NCI-H1436 (cell line): Measurements from ENCODE around the gene APH1B.
"Not testable (repeated sequence)": the region's sequence is repeated elsewhere in the genome, so short reads cannot be mapped to it uniquely, and the experiment has no call there.

ENCODE experiments used
- DNase-seq: peaks from one replicate; lab custom pipeline; 2025; lab: John Stamatoyannopoulos, UW

APH1B gene

DNA sequence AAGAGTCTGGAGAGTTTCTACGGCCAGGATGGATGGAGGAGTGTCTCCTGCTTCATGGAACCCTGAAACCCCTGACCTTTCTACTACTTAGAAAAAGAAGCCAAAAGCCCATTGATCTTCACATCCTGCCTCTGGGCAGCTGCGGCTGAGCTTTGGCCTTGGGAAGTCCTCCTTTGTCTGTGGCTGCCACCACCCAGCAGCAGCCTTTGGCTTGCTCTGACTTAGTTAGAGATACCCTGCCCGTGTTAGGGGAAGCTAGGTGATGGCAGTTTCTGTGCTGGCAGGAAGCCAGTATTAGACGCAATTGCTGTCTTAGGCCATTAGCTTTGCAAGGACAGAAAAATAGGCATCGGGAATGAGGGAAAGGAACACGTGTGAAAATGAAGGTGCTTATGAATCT is 18.8 kb downstream of the APH1B start:
- no peak for DNase-seq

- no peak for DNase-seq
These were observed 22.7 kb downstream of the APH1B start for GRCh38 chr15:63299943-63300575.

GRCh38 chr15:63301088-63301487 is 23.7 kb downstream of the APH1B start:
- DNase-seq = no peak

- DNase-seq = no peak
These were observed 27.9 kb downstream of the APH1B start for GRCh38 chr15:63305260-63305659.

GRCh38 chr15:63306492-63307073 is 29.2 kb downstream of the APH1B start:
- DNase-seq = no peak

DNA sequence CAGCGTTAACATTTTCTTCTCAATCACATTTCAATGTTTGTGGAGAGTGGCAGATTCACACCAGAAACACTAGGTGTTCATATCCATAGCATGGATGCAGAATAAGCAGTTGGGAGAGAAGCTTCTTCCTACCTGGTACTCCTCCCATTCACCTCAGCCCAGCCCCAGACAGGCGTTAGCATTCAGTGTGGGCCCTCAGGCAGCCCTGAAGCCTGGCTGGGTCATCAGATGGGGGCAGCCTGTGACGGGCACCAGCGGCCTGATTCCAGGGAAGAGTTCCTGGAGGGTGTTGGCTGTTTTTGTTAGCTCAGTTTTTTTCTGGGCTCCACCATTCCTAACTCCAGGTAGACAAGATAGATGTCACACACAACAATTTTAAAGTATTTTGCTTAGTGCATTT is 31.1 kb downstream of the APH1B start:
- no peak for DNase-seq

- no peak for DNase-seq
These were observed 31.5 kb downstream of the APH1B start for GRCh38 chr15:63308947-63309346.

GRCh38 chr15:63310646-63311045 is 33.2 kb downstream of the APH1B start:
- DNase-seq = no peak

- no peak for DNase-seq
These were observed 34.9 kb downstream of the APH1B start for GRCh38 chr15:63312286-63312685.

DNA sequence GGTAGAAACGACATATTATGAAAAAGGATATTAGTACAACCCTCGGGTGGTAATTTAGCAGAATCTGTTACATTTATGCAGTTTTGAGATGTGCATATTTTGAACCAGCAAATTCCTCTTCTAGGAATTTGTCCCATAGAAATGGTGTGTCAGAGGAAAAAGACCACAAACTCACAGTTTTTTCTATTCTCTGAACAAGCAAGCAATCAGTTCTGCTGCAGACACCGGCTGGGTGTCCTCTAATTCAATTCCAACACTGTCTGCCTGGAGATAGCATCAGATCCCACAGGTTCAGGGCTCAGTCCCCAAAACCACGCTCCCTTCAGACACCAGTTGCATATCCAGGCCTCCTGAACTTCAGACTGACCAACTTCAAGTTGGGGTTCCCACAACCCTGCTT is 36.4 kb downstream of the APH1B start:
- no peak for DNase-seq

GRCh38 chr15:63314409-63314808 is 37.0 kb downstream of the APH1B start:
- no peak for DNase-seq

GRCh38 chr15:63318344-63318743 is 40.9 kb downstream of the APH1B start:
- no peak for DNase-seq

- DNase-seq = no peak
These were observed 41.7 kb downstream of the APH1B start for GRCh38 chr15:63319065-63319464.

DNA sequence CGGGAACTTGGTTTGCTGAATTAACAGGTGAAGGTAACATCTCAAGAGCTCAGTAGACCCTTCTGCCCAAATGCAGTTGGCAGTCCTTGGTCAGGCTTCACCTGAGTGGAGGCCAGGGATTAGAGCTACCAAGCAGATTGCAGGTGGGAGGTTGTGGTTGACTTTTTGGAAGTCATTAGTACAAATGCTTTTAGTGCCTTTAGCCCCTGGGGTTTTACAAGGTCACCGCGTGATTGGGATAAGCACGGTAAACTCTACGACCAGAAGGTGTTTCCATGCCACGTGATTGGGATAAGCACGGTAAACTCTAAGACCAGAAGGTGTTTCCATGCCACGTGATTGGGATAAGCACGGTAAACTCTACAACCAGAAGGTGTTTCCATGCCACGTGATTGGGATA is 43.0 kb downstream of the APH1B start:
- not testable (repeated sequence) for DNase-seq

- not testable (repeated sequence) for DNase-seq
These were observed 43.6 kb downstream of the APH1B start for GRCh38 chr15:63320981-63321380.

- no peak for DNase-seq
These were observed 44.1 kb downstream of the APH1B start for GRCh38 chr15:63321462-63321861.

DNA sequence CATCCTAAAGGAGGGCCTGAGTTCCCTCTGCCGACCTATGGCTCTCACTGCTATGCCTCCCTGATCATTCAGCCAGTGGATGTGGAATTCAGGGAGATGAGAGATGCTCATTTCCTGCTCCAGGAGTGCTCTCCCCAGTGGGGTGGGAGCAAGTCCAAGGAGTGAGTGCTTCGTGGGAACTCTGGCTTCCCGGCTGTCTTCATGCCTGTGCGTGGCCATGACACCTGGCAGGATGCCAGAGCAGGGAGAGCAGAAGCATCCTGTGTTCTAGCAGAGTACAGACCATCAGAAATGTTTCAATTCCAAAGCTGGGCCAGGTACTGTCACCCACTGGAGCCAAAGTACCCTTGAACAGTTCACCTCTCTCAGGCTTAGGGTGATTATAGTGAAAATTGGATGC is 45.1 kb downstream of the APH1B start:
- DNase-seq = no peak

GRCh38 chr15:63323798-63324563 is 46.6 kb downstream of the APH1B start:
- no peak for DNase-seq

DNA sequence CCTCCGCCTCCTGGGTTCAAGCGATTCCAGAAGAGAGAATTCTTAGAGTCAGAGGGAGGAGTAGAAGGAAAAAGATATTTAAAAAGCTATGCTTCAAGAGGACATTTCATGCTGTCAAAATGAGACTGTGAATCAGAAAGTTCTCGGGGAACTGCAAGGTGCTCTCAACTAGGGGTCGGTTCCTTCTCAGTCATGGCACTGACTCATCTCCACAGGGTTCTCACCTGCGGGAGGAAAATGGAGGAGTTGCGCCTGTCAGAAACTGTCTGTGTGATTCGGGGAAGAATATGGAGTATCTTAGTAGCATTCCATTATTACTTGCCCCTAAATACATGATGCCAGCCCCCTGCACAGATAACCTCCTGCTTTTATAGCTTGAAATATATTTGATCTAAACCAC is 47.4 kb downstream of the APH1B start:
- DNase-seq = no peak

GRCh38 chr15:63327648-63328421 is 50.4 kb downstream of the APH1B start:
- DNase-seq = no peak

- DNase-seq = no peak
These were observed 52.4 kb downstream of the APH1B start for GRCh38 chr15:63329567-63330350.

DNA sequence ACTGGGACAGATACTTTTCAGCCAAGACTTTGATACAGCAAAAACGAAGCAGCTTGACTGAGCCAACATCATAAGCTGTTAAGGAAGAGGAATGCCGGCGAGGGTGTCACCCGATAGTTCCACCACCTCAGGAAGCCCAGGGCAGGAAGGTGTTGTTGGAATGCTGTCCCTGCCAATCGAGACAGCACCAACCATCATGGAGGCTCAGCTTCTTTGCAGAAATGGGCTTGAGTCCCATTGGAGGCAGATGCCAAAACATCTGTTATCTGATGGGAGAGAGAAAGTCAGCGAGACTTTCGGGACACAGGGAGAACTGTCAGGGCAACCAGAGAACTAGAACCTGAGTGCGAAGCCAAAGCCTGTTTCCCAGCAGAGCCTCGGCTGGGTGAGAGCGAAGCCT is 53.5 kb downstream of the APH1B start:
- DNase-seq = no peak
